ENCODE data around the gene CCDC178. TPM values are rescaled to one million over a fixed set of nuclear protein-coding genes. Genes with fewer than 3 reads are reported as not detected.

CCDC178 gene
- total and polyA plus RNA-seq, 2 of the 4 experiments (the other 2 are of a cell fraction): not detected

DNA sequence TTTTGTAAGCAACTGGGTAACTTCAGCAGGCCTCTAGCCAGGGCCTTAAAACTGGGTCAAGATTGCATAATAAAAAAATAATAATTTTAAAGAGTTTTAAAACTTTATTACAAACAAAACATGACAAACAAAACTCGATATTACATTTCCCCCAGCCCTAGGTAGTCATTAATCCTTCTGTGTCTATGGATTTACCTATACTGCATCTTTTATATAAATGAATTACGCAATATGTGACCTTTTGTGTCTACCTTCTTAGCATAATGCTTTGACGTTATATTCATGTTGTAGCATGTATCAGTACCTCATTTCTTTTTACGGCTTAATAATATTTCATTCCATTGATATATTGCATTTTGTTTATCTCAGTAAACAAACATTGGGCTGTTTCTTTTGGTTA lies 113.5 kb downstream of the CCDC178 start:
- DNase-seq (no peak), ATAC-seq (ENCODE audit: low read depth) (no peak)
- no peak for TF ChIP-seq POLR2A (IDR thresholded peaks at IDR 0.05; ENCODE audit: low read depth, low read length)
- TF ChIP-seq, protein P1, sequence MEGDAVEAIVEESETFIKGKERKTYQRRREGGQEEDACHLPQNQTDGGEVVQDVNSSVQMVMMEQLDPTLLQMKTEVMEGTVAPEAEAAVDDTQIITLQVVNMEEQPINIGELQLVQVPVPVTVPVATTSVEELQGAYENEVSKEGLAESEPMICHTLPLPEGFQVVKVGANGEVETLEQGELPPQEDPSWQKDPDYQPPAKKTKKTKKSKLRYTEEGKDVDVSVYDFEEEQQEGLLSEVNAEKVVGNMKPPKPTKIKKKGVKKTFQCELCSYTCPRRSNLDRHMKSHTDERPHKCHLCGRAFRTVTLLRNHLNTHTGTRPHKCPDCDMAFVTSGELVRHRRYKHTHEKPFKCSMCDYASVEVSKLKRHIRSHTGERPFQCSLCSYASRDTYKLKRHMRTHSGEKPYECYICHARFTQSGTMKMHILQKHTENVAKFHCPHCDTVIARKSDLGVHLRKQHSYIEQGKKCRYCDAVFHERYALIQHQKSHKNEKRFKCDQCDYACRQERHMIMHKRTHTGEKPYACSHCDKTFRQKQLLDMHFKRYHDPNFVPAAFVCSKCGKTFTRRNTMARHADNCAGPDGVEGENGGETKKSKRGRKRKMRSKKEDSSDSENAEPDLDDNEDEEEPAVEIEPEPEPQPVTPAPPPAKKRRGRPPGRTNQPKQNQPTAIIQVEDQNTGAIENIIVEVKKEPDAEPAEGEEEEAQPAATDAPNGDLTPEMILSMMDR (conservative IDR thresholded peaks at IDR 0.05; ENCODE audit: low read depth, low read length): no peak
- no peak for TF ChIP-seq MAFK (IDR thresholded peaks at IDR 0.05; ENCODE audit: low read depth, low read length)
- TF ChIP-seq RCOR1 (IDR thresholded peaks at IDR 0.05; ENCODE audit: insufficient replicate concordance, low read length): no peak
- no peak for TF ChIP-seq MXI1 (IDR thresholded peaks at IDR 0.05; ENCODE audit: borderline replicate concordance, low read depth, low read length)
- TF ChIP-seq RFX5 (IDR thresholded peaks at IDR 0.05; ENCODE audit: low read depth, low read length): no peak
- TF ChIP-seq CEBPB (IDR thresholded peaks at IDR 0.05; ENCODE audit: low read depth, low read length): no peak
- TF ChIP-seq NFE2L2 (IDR thresholded peaks at IDR 0.05; ENCODE audit: low read depth, low read length): no peak
- no peak for TF ChIP-seq FOS (IDR thresholded peaks at IDR 0.05; ENCODE audit: low read depth, low read length)
- no peak for TF ChIP-seq CHD1 (IDR thresholded peaks at IDR 0.05; ENCODE audit: low read depth, low read length)
- TF ChIP-seq SMC3 (IDR thresholded peaks at IDR 0.05; ENCODE audit: low read depth, low read length): no peak
- no peak for TF ChIP-seq RAD21 (IDR thresholded peaks at IDR 0.05; ENCODE audit: low read length)
- TF ChIP-seq, protein P2, sequence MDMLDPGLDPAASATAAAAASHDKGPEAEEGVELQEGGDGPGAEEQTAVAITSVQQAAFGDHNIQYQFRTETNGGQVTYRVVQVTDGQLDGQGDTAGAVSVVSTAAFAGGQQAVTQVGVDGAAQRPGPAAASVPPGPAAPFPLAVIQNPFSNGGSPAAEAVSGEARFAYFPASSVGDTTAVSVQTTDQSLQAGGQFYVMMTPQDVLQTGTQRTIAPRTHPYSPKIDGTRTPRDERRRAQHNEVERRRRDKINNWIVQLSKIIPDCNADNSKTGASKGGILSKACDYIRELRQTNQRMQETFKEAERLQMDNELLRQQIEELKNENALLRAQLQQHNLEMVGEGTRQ (IDR thresholded peaks at IDR 0.05; ENCODE audit: low read depth, low read length): no peak
- no peak for TF ChIP-seq BHLHE40 (IDR thresholded peaks at IDR 0.05; ENCODE audit: low read depth, low read length)
- TF ChIP-seq, protein P3, sequence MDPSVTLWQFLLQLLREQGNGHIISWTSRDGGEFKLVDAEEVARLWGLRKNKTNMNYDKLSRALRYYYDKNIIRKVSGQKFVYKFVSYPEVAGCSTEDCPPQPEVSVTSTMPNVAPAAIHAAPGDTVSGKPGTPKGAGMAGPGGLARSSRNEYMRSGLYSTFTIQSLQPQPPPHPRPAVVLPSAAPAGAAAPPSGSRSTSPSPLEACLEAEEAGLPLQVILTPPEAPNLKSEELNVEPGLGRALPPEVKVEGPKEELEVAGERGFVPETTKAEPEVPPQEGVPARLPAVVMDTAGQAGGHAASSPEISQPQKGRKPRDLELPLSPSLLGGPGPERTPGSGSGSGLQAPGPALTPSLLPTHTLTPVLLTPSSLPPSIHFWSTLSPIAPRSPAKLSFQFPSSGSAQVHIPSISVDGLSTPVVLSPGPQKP (IDR thresholded peaks at IDR 0.05; ENCODE audit: borderline replicate concordance, low read depth, low read length): no peak
- no peak for TF ChIP-seq MAZ (IDR thresholded peaks at IDR 0.05; ENCODE audit: borderline replicate concordance, low read depth, low read length)
- H4K20me1 ChIP-seq (ENCODE audit: insufficient read depth, low read length): no peaks in the 10 kb centered on the region
- no peaks in the 10 kb centered on the region for H3K27me3 ChIP-seq (ENCODE audit: control insufficient read depth, insufficient read depth, low read length)
- no peak overlapping the region for H3K9ac ChIP-seq (ENCODE audit: low read depth, low read length)
- H3K27ac ChIP-seq (ENCODE audit: insufficient read depth, low read length): no peak overlapping the region
- in situ Hi-C loops (cut with MboI; ENCODE audit: low sequenced_read_pairs) (no loop called here), dilution Hi-C loops (cut with HindIII; ENCODE audit: low sequenced_read_pairs, unreplicated experiment) (no loop called here), intact Hi-C loops (cut with micrococcal nuclease) (no loop called here)
- H4K5ac ChIP-seq (ENCODE audit: low read depth, low read length): no peak overlapping the region
- BruUV-seq (replicated peaks): no TSS peak
- H3K4me2 ChIP-seq (ENCODE audit: low read depth, low read length): no peak overlapping the region
- H2AK9ac ChIP-seq (replicated peaks; ENCODE audit: low read depth, low read length, poor library complexity): no peak overlapping the region
- no peak overlapping the region for H3K4me3 ChIP-seq (ENCODE audit: insufficient read depth, low read depth, low read length)
- POLR2A ChIA-PET (ENCODE audit: unreplicated experiment): no interaction called here
- no peaks in the 10 kb centered on the region for H3K79me1 ChIP-seq (ENCODE audit: low read depth in 1 of 2, low read length in 2 of 2)
- no peak overlapping the region for H2BK5ac ChIP-seq (ENCODE audit: low read depth, low read length, poor library complexity, severe bottlenecking)
- H3K4ac ChIP-seq (ENCODE audit: low read depth, low read length): no peak overlapping the region
- H2AK5ac ChIP-seq (ENCODE audit: low read depth, low read length): no peak overlapping the region
- H2BK120ac ChIP-seq (ENCODE audit: low read depth, low read length): no peak overlapping the region
- H3K18ac ChIP-seq (ENCODE audit: low read depth, low read length): no peak overlapping the region
- no CpG with 5 or more reads among the region's 4 CpGs for WGBS, 2 experiments (ENCODE audit: extremely low coverage in 2 of 2, insufficient read length in 1 of 2)
- H3K36me3 ChIP-seq (ENCODE audit: control insufficient read depth, insufficient read depth, low read length): no peaks in the 10 kb centered on the region
- H3K9me3 ChIP-seq (ENCODE audit: control insufficient read depth, insufficient read depth, low read length): no peaks in the 10 kb centered on the region
- CTCF ChIA-PET: no interaction called here
- no peaks in the 10 kb centered on the region for H3K9me1 ChIP-seq (ENCODE audit: insufficient read depth, low read length)
- no peak overlapping the region for H3K23ac ChIP-seq (ENCODE audit: low read depth, low read length)
- no peak overlapping the region for H3K56ac ChIP-seq (ENCODE audit: extremely low read depth, insufficient read depth, low read length)
- H4K91ac ChIP-seq (ENCODE audit: insufficient read depth, low read depth, low read length): no peak overlapping the region
- H3K4me1 ChIP-seq (ENCODE audit: control insufficient read depth, insufficient read depth, low read length): no peaks in the 10 kb centered on the region
- no peak overlapping the region for H4K8ac ChIP-seq (ENCODE audit: low read depth in 2 of 2, low read length in 2 of 2)
- no peak overlapping the region for H3K14ac ChIP-seq (replicated peaks; ENCODE audit: low read depth, low read length)
- no peak overlapping the region for H2AFZ ChIP-seq (replicated peaks; ENCODE audit: low read length, poor library complexity)
- no peak overlapping the region for H2BK15ac ChIP-seq (ENCODE audit: low read depth, low read length)
- no peak overlapping the region for H2BK20ac ChIP-seq (ENCODE audit: low read depth, low read length)
